GM19193 (cell line): Measurements from ENCODE around the gene ACBD6.

Source experiments
- POLR2A ChIP-seq: IDR thresholded peaks from 4 replicates; pipeline ENCODE4 v1.6.1; 2011; ENCODE audit not compliant: insufficient read depth, insufficient read length; ENCODE audit errors: extremely low read depth

Gene ACBD6

GRCh38 chr1:180352021-180352420 is 150.4 kb downstream of the ACBD6 start:
- no peak for TF ChIP-seq POLR2A

GRCh38 chr1:180345148-180345547 is 157.2 kb downstream of the ACBD6 start:
- TF ChIP-seq POLR2A: no peak

GRCh38 chr1:180343921-180344769 is 158.2 kb downstream of the ACBD6 start:
- TF ChIP-seq POLR2A: no peak

GRCh38 chr1:180327089-180327488 is 175.3 kb downstream of the ACBD6 start:
- no peak for TF ChIP-seq POLR2A

- no peak for TF ChIP-seq POLR2A
Observed at GRCh38 chr1:180312926-180313325, 189.5 kb downstream of the ACBD6 start.

GRCh38 chr1:180311011-180311730 is 191.2 kb downstream of the ACBD6 start:
- TF ChIP-seq POLR2A: no peak

- TF ChIP-seq POLR2A: no peak
Observed at GRCh38 chr1:180310095-180310494, 192.3 kb downstream of the ACBD6 start.

- TF ChIP-seq POLR2A: no peak
Observed at GRCh38 chr1:180309338-180309737, 193.0 kb downstream of the ACBD6 start.

GRCh38 chr1:180301135-180301742 is 201.1 kb downstream of the ACBD6 start:
- no peak for TF ChIP-seq POLR2A

- no peak for TF ChIP-seq POLR2A
Observed at GRCh38 chr1:180299479-180300221, 202.7 kb downstream of the ACBD6 start.

- TF ChIP-seq POLR2A: no peak
Observed at GRCh38 chr1:180295999-180296398, 206.4 kb downstream of the ACBD6 start.

- TF ChIP-seq POLR2A: no peak
Observed at GRCh38 chr1:180294711-180295110, 207.7 kb downstream of the ACBD6 start.

- TF ChIP-seq POLR2A: no peak
Observed at GRCh38 chr1:180291004-180291403, 211.4 kb downstream of the ACBD6 start.

- TF ChIP-seq POLR2A: no peak
Observed at GRCh38 chr1:180290265-180291001, 211.9 kb downstream of the ACBD6 start.
